Posterior cingulate gyrus (tissue), 11 donors: ENCODE data around the gene TGM4.
"Not testable (repeated sequence)": the region's sequence is repeated elsewhere in the genome, so short reads cannot be mapped to it uniquely, and the experiment has no call there.

ENCODE experiments used
- DNase-seq, 10 donors: peaks; one replicate each; pipeline versions ENCODE4 v3.0.0 to v3.0.0-alpha.2; 2020 to 2021; ENCODE audit warnings: mixed read lengths in 3 of 10
- intact Hi-C: fragments of 100-400 bp; cut with DNase I; formaldehyde crosslinking; loops from one replicate; pipeline ENCODE4 v1.15.1; 2023

The TGM4 gene

GRCh38 chr3:44948239-44948638, 73.8 kb downstream of the TGM4 start:
- intact Hi-C loops = no loop called here
- DNase-seq = no peak

- DNase-seq, intact Hi-C loops: not testable (repeated sequence)
Observed at GRCh38 chr3:44949770-44950169, 75.4 kb downstream of the TGM4 start.

- intact Hi-C loops = no loop called here
- no peak for DNase-seq
Observed at GRCh38 chr3:44950275-44950734, 75.9 kb downstream of the TGM4 start.

- intact Hi-C loops = no loop called here
- no peak for DNase-seq
Observed at GRCh38 chr3:44952689-44953088, 78.3 kb downstream of the TGM4 start.

GRCh38 chr3:44954304-44954703, 79.9 kb downstream of the TGM4 start:
- intact Hi-C loops = no loop called here
- no peak for DNase-seq

- peak in 1 of 10 donors; percentile 60 for DNase-seq
- intact Hi-C loops = no loop called here
Observed at GRCh38 chr3:44954962-44955361, 80.6 kb downstream of the TGM4 start.

GRCh38 chr3:44955917-44956316, 81.5 kb downstream of the TGM4 start:
- intact Hi-C loops = no loop called here
- no peak for DNase-seq

- DNase-seq = no peak
- intact Hi-C loops = no loop called here
Observed at GRCh38 chr3:44957986-44958385, 83.6 kb downstream of the TGM4 start.

- intact Hi-C loops = no loop called here
- DNase-seq = no peak
Observed at GRCh38 chr3:44958386-44958785, 84.0 kb downstream of the TGM4 start.

- intact Hi-C loops = no loop called here
- no peak for DNase-seq
Observed at GRCh38 chr3:44960387-44961026, 86.1 kb downstream of the TGM4 start.

- intact Hi-C loops = no loop called here
- no peak for DNase-seq
Observed at GRCh38 chr3:44961888-44962287, 87.5 kb downstream of the TGM4 start.

GRCh38 chr3:44962621-44963393, 88.4 kb downstream of the TGM4 start:
- intact Hi-C loops = no loop called here
- DNase-seq = no peak

- DNase-seq = no peak
- intact Hi-C loops = no loop called here
Observed at GRCh38 chr3:44963571-44964325, 89.3 kb downstream of the TGM4 start.
